Stimulated activated CD4-positive, alpha-beta T cell treated with anti-CD3 and anti-CD28 coated beads, Interleukin-4, amount 100 ng/mL, for 4 hours (primary cell): ENCODE results near the gene ZNF593.

ENCODE experiments used
- DNase-seq, 2 experiments: peaks; one replicate each; pipeline ENCODE4 v3.0.0-alpha.2; 2020

The ZNF593 gene

GRCh38 chr1:26212726-26213125, 43.0 kb downstream of the ZNF593 start:
- no peak for DNase-seq

DNA sequence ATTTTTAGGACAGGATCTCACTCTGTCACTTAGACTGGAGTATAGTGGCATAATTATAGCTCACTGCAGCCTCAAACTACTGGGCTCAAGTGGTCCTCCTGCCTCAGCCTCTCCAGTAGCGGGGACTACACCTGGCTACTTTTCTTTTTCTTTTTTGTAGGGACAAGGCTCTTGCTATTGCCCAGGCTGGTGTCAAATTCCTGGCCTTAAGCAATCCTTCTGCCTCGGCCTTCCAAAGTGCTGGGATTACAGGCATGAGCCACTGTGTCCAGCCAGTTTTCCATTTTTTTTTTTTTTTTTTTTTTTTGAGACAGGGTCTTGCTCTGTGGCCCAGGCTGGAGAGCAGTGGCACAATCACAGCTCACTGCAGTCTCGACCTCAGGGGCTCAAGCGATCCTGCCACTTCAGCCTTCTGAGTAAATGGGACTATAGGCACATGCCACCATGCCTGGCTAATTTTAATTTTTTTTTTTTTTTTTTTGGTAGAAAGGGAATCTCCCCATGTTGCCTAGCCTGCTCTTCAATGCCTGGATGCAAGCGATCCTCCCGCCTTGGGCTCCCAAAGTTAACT, 43.7 kb downstream of the ZNF593 start:
- DNase-seq: no peak

- no peak for DNase-seq
Observed at GRCh38 chr1:26215246-26215645, 45.5 kb downstream of the ZNF593 start.

DNA sequence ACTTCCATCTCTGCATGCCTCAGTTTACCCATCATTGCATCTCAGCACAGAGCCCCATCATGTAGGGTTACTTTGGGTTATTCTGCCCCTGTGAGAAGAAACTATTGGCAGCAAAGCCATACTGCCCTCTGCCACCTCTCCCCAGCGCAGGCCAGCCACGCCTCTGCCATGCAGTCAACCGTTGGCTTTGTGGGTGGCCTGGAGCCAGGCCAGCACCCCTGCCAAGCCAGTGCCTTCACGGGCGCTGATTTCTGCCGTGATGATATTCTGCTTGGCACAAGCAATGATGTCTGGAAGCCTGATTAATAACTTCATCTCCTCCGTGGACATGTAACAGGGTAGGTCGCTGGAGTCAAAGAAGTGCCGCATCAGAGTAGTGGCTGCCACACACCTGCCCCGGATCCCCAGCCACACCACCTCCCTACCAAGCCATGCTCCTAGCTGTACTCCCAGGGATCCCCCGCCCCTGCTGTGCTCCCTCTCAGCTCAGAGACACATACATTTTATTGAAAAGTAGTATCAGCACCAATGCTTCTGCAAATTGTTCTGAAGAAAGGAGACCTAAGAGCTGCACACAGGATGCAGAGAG, 49.3 kb downstream of the ZNF593 start:
- DNase-seq: no peak
